ENCODE results near the gene C5orf63.
A peak's percentile ranks its signal among the peaks of the same experiment; 100 is the strongest.
"Not testable (repeated sequence)": the region's sequence is repeated elsewhere in the genome, so short reads cannot be mapped to it uniquely, and the experiment has no call there.

C5orf63 gene

DNA sequence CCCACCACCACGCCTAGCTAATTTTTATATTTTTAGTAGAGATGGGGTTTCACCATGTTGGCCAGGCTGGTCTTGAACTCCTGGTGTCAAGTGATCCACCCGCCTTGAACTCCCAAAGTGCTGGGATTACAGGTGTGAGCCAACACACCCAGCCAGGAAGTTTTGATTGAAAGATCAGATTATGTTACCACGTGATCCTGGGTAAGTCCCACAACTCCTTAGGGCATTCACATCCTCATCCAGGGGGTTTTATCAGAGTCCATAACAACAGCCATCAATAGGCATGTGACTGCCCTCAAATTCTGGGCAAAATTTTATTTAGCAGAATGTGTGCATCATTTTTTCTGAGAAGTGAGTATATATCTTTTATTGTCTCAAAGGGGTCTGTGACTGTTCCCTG, 68.0 kb downstream of the C5orf63 start:
- DNase-seq, result not testable (repeated sequence)

DNA sequence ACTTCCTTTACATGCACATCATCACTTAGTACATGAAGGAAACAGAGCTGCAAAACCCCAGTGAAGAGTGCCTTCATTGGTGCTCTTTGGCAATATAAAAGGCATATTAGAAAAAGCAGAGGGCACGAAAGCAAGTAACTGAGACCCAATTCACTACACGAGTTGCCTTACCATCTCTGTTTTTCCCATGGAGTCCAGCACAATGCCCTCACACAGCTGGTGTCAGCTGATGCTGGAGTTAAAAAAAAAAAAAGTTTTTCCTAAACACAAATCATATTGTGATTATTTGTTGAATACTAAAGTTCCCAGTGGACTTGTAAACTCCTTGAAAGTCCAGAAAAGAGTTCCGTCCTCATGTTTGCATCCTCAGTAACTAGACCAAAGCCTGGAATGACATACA, 68.6 kb downstream of the C5orf63 start:
- DNase-seq, result no peak

DNA sequence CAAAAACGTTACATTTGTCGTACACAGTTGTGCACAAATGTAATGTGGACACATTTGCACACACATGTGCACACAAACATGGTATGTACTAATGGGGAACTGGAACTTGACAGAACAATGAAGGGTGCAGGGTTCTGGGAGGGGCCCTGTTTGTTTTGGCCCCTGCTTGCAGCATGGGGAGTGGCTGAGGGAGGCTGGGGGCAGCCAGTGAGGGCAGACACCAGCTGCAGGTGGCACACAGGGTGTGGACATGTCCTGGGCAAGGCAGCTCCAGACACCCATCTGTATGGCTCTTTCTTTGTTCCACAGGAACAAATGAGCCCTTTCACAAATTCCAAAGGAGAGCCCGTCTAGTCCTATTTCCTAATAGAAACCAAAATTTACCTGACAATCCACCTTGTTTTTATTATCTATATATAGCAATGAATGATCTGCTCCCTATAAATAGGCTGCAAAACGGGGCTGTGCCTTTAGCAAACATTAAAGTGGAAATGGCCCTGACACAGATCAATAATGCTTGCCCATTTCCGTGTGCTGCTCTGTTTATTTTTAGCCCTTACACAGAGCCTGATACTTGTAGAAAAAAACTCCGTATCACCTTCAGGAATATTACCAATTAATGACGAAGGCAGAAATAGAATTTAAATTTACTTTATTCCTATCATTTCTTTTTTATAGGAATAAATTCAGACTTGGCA, 69.4 kb downstream of the C5orf63 start:
- no peak for DNase-seq

DNA sequence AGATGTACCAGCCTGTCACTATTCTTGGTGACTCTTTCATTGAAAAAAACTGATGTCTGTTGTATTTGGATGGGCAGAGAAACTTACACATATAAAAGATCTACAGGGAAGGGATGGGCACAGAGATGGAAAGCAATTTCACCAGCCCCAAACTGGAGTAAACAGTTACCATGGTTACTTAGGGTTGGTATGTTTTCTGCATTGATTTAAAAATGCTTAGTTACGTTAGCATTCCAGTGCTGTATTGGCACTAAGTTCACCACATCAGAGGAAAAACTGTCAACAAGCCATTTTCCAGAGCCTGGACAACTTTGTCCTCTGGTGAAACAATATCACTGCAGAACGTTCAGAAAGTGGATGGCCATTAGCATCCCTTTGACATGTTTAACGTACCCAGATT, 70.9 kb downstream of the C5orf63 start:
- DNase-seq, result peak; percentile 36

DNA sequence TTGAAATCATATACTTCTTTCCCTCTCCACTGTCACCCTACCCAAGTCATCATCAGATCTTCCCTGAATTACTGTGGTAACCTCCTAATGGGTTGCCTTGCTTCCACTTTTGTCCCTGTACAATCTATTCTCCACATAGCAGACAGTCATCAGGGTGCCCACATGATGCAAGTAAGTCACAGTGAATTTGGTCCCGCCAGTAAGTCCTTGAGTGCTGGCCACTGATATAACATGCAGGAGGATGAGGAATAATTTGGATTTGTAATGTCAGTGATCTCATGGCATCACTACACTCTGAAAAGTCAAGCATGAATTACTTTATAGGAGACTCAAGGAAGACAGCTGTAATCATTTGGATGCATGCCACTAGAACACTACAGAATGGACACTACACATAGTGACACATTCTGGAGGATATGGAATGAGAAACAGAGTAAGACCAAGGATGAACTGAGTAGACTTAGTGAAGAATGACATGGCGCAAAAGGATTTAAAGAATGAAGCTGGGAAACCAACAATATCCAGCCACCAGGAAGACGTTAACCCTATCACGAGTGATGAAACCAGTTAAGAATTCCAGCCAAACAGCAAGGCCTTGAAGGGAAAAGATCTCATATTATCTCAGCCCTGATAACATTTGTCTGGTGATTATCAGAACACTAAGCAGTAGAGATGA, 71.5 kb downstream of the C5orf63 start:
- peak; percentile 97 for DNase-seq

Data from fibroblast of skin of right quadriceps (primary cell).